Activated CD4-positive, alpha-beta T cell treated with anti-CD3 and anti-CD28 coated beads, Interleukin-10, Interleukin-2, amounts not matched to agents 100 ng/mL and 50 ng/mL, durations not matched to agents 16 hours and 8 hours (primary cell): ENCODE results near the gene HCFC1.

Source experiments
- DNase-seq: peaks from one replicate; pipeline ENCODE4 v3.0.0-alpha.2; 2020

Gene HCFC1

GRCh38 chrX:153971450-153972367 is at the start of gene HCFC1:
Gene HCFC1 (minus strand): TSS chrX:153971818. CDS start chrX:153970840, 978 bp downstream.
- DNase-seq, result peak; percentile 96

GRCh38 chrX:154021131-154021611 is 49.6 kb upstream of the HCFC1 start:
- peak; percentile 38 for DNase-seq

GRCh38 chrX:154020536-154021115 is 49.0 kb upstream of the HCFC1 start:
- peak; percentile 34 for DNase-seq

GRCh38 chrX:154019633-154020528 is 48.3 kb upstream of the HCFC1 start, which contains the start of gene IRAK1:
Gene IRAK1 (minus strand): TSS chrX:154019902. CDS start chrX:154019812, 90 bp downstream.
- DNase-seq, result peak; percentile 71

GRCh38 chrX:154019061-154019621 is 47.5 kb upstream of the HCFC1 start:
- peak; percentile 38 for DNase-seq

- DNase-seq, result no peak
Observed at GRCh38 chrX:154018518-154019060, 47.0 kb upstream of the HCFC1 start.

- no peak for DNase-seq
Observed at GRCh38 chrX:154017766-154018517, 46.3 kb upstream of the HCFC1 start.

GRCh38 chrX:154016366-154017076 is 44.9 kb upstream of the HCFC1 start:
- DNase-seq, result no peak

GRCh38 chrX:154015581-154016264 is 44.1 kb upstream of the HCFC1 start:
- DNase-seq, result no peak

GRCh38 chrX:154014429-154015380 is 43.1 kb upstream of the HCFC1 start:
- no peak for DNase-seq

GRCh38 chrX:154013614-154014360 is 42.2 kb upstream of the HCFC1 start:
- peak; percentile 64 for DNase-seq

- DNase-seq, result no peak
Observed at GRCh38 chrX:154013001-154013421, 41.4 kb upstream of the HCFC1 start.

GRCh38 chrX:154012336-154012991 is 40.8 kb upstream of the HCFC1 start:
- DNase-seq, result no peak

GRCh38 chrX:154011376-154012335 is 40.0 kb upstream of the HCFC1 start:
- no peak for DNase-seq

- no peak for DNase-seq
Observed at GRCh38 chrX:154010330-154011087, 38.9 kb upstream of the HCFC1 start.

- no peak for DNase-seq
Observed at GRCh38 chrX:154008521-154008920, 36.9 kb upstream of the HCFC1 start.
